Peyer's patch (tissue), 4 donors: ENCODE data around the gene NEURL2.

ENCODE experiments used
- CTCF ChIP-seq, 6 experiments: fragments of 450-650 bp in 4 of 6; fragments of 200-600 bp in 2 of 6; sonication (generic) in 1 of 6; IDR thresholded peaks; one replicate each; pipeline ENCODE4 v1.5.1; 2017 to 2019; ENCODE audit warnings: antibody characterized with exemption in 6 of 6, mild to moderate bottlenecking in 3 of 6, moderate library complexity in 1 of 6
- POLR2A ChIP-seq, 2 donors: fragments of 450-650 bp; IDR thresholded peaks; one replicate each; pipeline ENCODE4 v1.5.1; 2017; ENCODE audit warnings: antibody characterized with exemption in 2 of 2, mild to moderate bottlenecking in 2 of 2, moderate library complexity in 2 of 2

GRCh38 chr20:45918182-45918737 lies 27.3 kb upstream of the NEURL2 start:
- TF ChIP-seq CTCF (IDR thresholded peaks at IDR 0.05) (no peak), POLR2A (IDR thresholded peaks at IDR 0.05) (no peak)
